Measurements from ENCODE around the gene TPP2.
A peak's percentile ranks its signal among the peaks of the same experiment; 100 is the strongest.

The TPP2 gene

GRCh38 chr13:102571075-102571474 lies 25.7 kb upstream of the TPP2 start:
- H3K4me1 ChIP-seq (ENCODE audit: control insufficient read depth in 2 of 2, insufficient read depth in 1 of 2, low read depth in 1 of 2, low read length in 2 of 2), result no peaks in the 10 kb centered on the region
- H3K23ac ChIP-seq (ENCODE audit: low read depth, low read length, poor library complexity), result no peak overlapping the region
- no CpG with 5 or more reads among the region's 4 CpGs for WGBS, 2 donors (ENCODE audit: extremely low coverage in 2 of 2, insufficient read length in 2 of 2, insufficient replicate concordance in 1 of 2)
- no peak overlapping the region for H2BK15ac ChIP-seq (ENCODE audit: low read length)
- H3K79me1 ChIP-seq (ENCODE audit: low read depth, low read length), result no peaks in the 10 kb centered on the region
- H4K8ac ChIP-seq (ENCODE audit: low read depth, low read length), result no peak overlapping the region
- H3K4me2 ChIP-seq (ENCODE audit: insufficient read depth, low read length, poor library complexity, severe bottlenecking), result no peak overlapping the region
- H3K4ac ChIP-seq (ENCODE audit: low read length), result no peak overlapping the region
- no peak overlapping the region for H3K14ac ChIP-seq (ENCODE audit: low read length)
- no peak overlapping the region for H3K4me3 ChIP-seq (ENCODE audit: low read length in 2 of 2)
- H2AFZ ChIP-seq (ENCODE audit: low read length), result no peak overlapping the region
- no peak overlapping the region for H3K18ac ChIP-seq (ENCODE audit: low read length)
- H3K9me3 ChIP-seq (replicated peaks in 1 of 2; ENCODE audit: control insufficient read depth in 2 of 2, insufficient read depth in 1 of 2, low read depth in 1 of 2, low read length in 2 of 2), result no peaks in the 10 kb centered on the region
- no peak overlapping the region for H4K91ac ChIP-seq (ENCODE audit: low read depth, low read length, poor library complexity)
- H2BK5ac ChIP-seq (ENCODE audit: low read length), result no peak overlapping the region
- no peak overlapping the region for H2BK12ac ChIP-seq (ENCODE audit: low read length)
- H3K9ac ChIP-seq (ENCODE audit: low read depth, low read length, poor library complexity), result no peak overlapping the region
- H3K27ac ChIP-seq (replicated peaks; ENCODE audit: low read length), result no peak overlapping the region
- no peak for DNase-seq (ENCODE audit: low spot score)
- no peak overlapping the region for H2BK120ac ChIP-seq (ENCODE audit: low read depth, low read length)
- H2AK5ac ChIP-seq (ENCODE audit: low read depth, low read length), result no peak overlapping the region
- peaks cover 0 to 3% (median 0%) of the 10 kb centered on the region in 3 experiments for H3K27me3 ChIP-seq (ENCODE audit: control insufficient read depth in 3 of 3, insufficient read depth in 3 of 3, low read depth in 1 of 3, low read length in 3 of 3)
- H3K36me3 ChIP-seq (replicated peaks in 1 of 2; ENCODE audit: control insufficient read depth in 2 of 2, insufficient read depth in 2 of 2, low read length in 2 of 2), result no peaks in the 10 kb centered on the region

GRCh38 chr13:102572323-102572722 lies 24.5 kb upstream of the TPP2 start:
- Histone ChIP-seq H3K9ac (ENCODE audit: low read depth, low read length, poor library complexity) (no peak overlapping the region), H2BK15ac (ENCODE audit: low read length) (no peak overlapping the region), H3K9me3 (replicated peaks in 1 of 2; ENCODE audit: control insufficient read depth in 2 of 2, insufficient read depth in 1 of 2, low read depth in 1 of 2, low read length in 2 of 2) (no peaks in the 10 kb centered on the region), H3K4me3 (ENCODE audit: low read length in 2 of 2) (no peak overlapping the region), H4K91ac (ENCODE audit: low read depth, low read length, poor library complexity) (no peak overlapping the region), H3K4ac (ENCODE audit: low read length) (no peak overlapping the region), H4K8ac (ENCODE audit: low read depth, low read length) (no peak overlapping the region), H3K79me1 (ENCODE audit: low read depth, low read length) (no peaks in the 10 kb centered on the region), H2BK12ac (ENCODE audit: low read length) (no peak overlapping the region), H3K23ac (ENCODE audit: low read depth, low read length, poor library complexity) (no peak overlapping the region), H2AFZ (ENCODE audit: low read length) (no peak overlapping the region), H3K27me3 (ENCODE audit: control insufficient read depth in 3 of 3, insufficient read depth in 3 of 3, low read depth in 1 of 3, low read length in 3 of 3) (peaks cover 0 to 3% (median 0%) of the 10 kb centered on the region in 3 experiments), H3K27ac (replicated peaks; ENCODE audit: low read length) (no peak overlapping the region), H3K4me1 (ENCODE audit: control insufficient read depth in 2 of 2, insufficient read depth in 1 of 2, low read depth in 1 of 2, low read length in 2 of 2) (no peaks in the 10 kb centered on the region), H3K36me3 (replicated peaks in 1 of 2; ENCODE audit: control insufficient read depth in 2 of 2, insufficient read depth in 2 of 2, low read length in 2 of 2) (no peaks in the 10 kb centered on the region), H2BK5ac (ENCODE audit: low read length) (no peak overlapping the region), H2BK120ac (ENCODE audit: low read depth, low read length) (no peak overlapping the region), H3K14ac (ENCODE audit: low read length) (no peak overlapping the region), H3K4me2 (ENCODE audit: insufficient read depth, low read length, poor library complexity, severe bottlenecking) (no peak overlapping the region), H2AK5ac (ENCODE audit: low read depth, low read length) (no peak overlapping the region), H3K18ac (ENCODE audit: low read length) (no peak overlapping the region)
- no peak for DNase-seq (ENCODE audit: low spot score)
- no CpG with 5 or more reads among the region's 6 CpGs for WGBS, 2 donors (ENCODE audit: extremely low coverage in 2 of 2, insufficient read length in 2 of 2, insufficient replicate concordance in 1 of 2)

- Histone ChIP-seq H3K4me2 (ENCODE audit: insufficient read depth, low read length, poor library complexity, severe bottlenecking) (no peak overlapping the region), H3K9me3 (replicated peaks in 1 of 2; ENCODE audit: control insufficient read depth in 2 of 2, insufficient read depth in 1 of 2, low read depth in 1 of 2, low read length in 2 of 2) (no peaks in the 10 kb centered on the region), H3K4me1 (ENCODE audit: control insufficient read depth in 2 of 2, insufficient read depth in 1 of 2, low read depth in 1 of 2, low read length in 2 of 2) (no peaks in the 10 kb centered on the region), H4K91ac (ENCODE audit: low read depth, low read length, poor library complexity) (no peak overlapping the region), H2AK5ac (ENCODE audit: low read depth, low read length) (no peak overlapping the region), H3K23ac (ENCODE audit: low read depth, low read length, poor library complexity) (no peak overlapping the region), H3K4me3 (ENCODE audit: low read length in 2 of 2) (no peak overlapping the region), H2AFZ (ENCODE audit: low read length) (peak overlapping the region; percentile 2), H2BK12ac (ENCODE audit: low read length) (no peak overlapping the region), H2BK5ac (ENCODE audit: low read length) (no peak overlapping the region), H3K14ac (ENCODE audit: low read length) (no peak overlapping the region), H3K79me1 (ENCODE audit: low read depth, low read length) (no peaks in the 10 kb centered on the region), H3K27me3 (ENCODE audit: control insufficient read depth in 3 of 3, insufficient read depth in 3 of 3, low read depth in 1 of 3, low read length in 3 of 3) (peaks cover 0 to 10% (median 0%) of the 10 kb centered on the region in 3 experiments), H3K36me3 (replicated peaks in 1 of 2; ENCODE audit: control insufficient read depth in 2 of 2, insufficient read depth in 2 of 2, low read length in 2 of 2) (no peaks in the 10 kb centered on the region), H3K27ac (replicated peaks; ENCODE audit: low read length) (no peak overlapping the region), H2BK15ac (ENCODE audit: low read length) (no peak overlapping the region), H4K8ac (ENCODE audit: low read depth, low read length) (no peak overlapping the region), H3K9ac (ENCODE audit: low read depth, low read length, poor library complexity) (no peak overlapping the region), H3K18ac (ENCODE audit: low read length) (no peak overlapping the region), H2BK120ac (ENCODE audit: low read depth, low read length) (no peak overlapping the region), H3K4ac (ENCODE audit: low read length) (no peak overlapping the region)
- WGBS, 2 donors (ENCODE audit: extremely low coverage in 2 of 2, insufficient read length in 2 of 2, insufficient replicate concordance in 1 of 2), result no CpG with 5 or more reads among the region's 5 CpGs
- DNase-seq (ENCODE audit: low spot score), result peak; percentile 65
These were observed 16.1 kb upstream of the TPP2 start for GRCh38 chr13:102580552-102581169.

GRCh38 chr13:102582256-102582655 lies 14.5 kb upstream of the TPP2 start:
- Histone ChIP-seq H2BK120ac (ENCODE audit: low read depth, low read length) (no peak overlapping the region), H2BK12ac (ENCODE audit: low read length) (no peak overlapping the region), H3K4ac (ENCODE audit: low read length) (no peak overlapping the region), H3K9me3 (replicated peaks in 1 of 2; ENCODE audit: control insufficient read depth in 2 of 2, insufficient read depth in 1 of 2, low read depth in 1 of 2, low read length in 2 of 2) (no peaks in the 10 kb centered on the region), H2BK5ac (ENCODE audit: low read length) (no peak overlapping the region), H3K79me1 (ENCODE audit: low read depth, low read length) (no peaks in the 10 kb centered on the region), H3K4me3 (ENCODE audit: low read length in 2 of 2) (no peak overlapping the region), H2AK5ac (ENCODE audit: low read depth, low read length) (no peak overlapping the region), H3K27ac (replicated peaks; ENCODE audit: low read length) (no peak overlapping the region), H3K18ac (ENCODE audit: low read length) (no peak overlapping the region), H3K4me1 (ENCODE audit: control insufficient read depth in 2 of 2, insufficient read depth in 1 of 2, low read depth in 1 of 2, low read length in 2 of 2) (no peaks in the 10 kb centered on the region), H3K14ac (ENCODE audit: low read length) (no peak overlapping the region), H4K91ac (ENCODE audit: low read depth, low read length, poor library complexity) (no peak overlapping the region), H3K27me3 (ENCODE audit: control insufficient read depth in 3 of 3, insufficient read depth in 3 of 3, low read depth in 1 of 3, low read length in 3 of 3) (peaks cover 0 to 10% (median 0%) of the 10 kb centered on the region in 3 experiments), H3K36me3 (replicated peaks in 1 of 2; ENCODE audit: control insufficient read depth in 2 of 2, insufficient read depth in 2 of 2, low read length in 2 of 2) (no peaks in the 10 kb centered on the region), H4K8ac (ENCODE audit: low read depth, low read length) (no peak overlapping the region), H3K9ac (ENCODE audit: low read depth, low read length, poor library complexity) (no peak overlapping the region), H3K4me2 (ENCODE audit: insufficient read depth, low read length, poor library complexity, severe bottlenecking) (no peak overlapping the region), H2BK15ac (ENCODE audit: low read length) (no peak overlapping the region), H2AFZ (ENCODE audit: low read length) (no peak overlapping the region), H3K23ac (ENCODE audit: low read depth, low read length, poor library complexity) (no peak overlapping the region)
- DNase-seq (ENCODE audit: low spot score), result no peak

Measured in neuronal stem cell (in vitro differentiated cells).